PC-9 (cell line): ENCODE measurements around the gene CLPTM1L.

ENCODE experiments used
- EZH2 ChIP-seq: fragments of 200-600 bp; sonication (generic); IDR thresholded peaks from 2 replicates; pipeline ENCODE4 v1.8.0; 2017; ENCODE audit warnings: antibody characterized with exemption, low read depth
- TF ChIP-seq, protein P1 (sequence below): fragments of 200-600 bp; sonication (generic); conservative IDR thresholded peaks from 2 replicates; pipeline ENCODE4 v1.6.1; 2017; ENCODE audit warnings: mixed run types, antibody characterized with exemption, mild to moderate bottlenecking, moderate library complexity

DNA sequence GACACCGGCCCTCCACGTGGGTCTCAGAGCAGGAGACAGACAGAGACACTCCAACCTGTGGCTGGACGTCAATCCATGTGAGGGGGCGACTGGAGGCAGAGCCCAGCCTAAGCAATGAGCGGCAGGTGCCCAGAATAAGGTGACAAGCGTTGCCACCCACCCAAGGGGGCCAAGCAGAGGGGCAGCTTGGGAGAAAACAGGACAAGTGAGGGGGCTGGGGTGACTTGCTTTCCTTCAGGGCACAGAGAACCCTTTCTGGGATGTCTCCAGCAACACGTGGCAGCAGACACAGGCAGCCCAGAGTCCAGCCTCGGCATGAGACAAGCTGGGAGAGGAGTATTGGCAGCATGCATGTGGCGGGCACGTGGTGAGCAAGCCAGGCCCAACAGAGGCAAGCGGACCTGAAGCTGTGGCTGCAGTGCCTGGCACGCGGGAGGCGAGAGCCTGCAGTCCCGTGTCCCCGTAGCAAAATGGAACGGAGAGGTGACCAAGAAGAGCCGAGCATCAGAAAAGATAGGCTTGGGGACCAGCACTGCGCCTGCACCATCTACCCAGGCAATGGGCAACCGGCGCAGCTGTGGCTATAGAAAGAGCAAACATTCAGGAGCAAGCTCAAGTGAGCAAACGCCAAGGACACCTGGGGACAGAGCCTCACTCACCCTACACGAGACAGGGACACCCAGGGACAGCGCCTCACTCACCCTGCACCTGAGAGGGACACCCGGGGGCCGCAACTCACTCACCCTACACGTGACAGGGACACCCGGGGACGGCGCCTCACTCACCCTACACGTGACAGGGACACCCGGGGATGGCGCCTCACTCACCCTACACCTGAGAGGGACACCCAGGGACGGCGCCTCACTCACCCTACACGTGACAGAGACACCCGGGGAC lies 56.2 kb downstream of the CLPTM1L start:
- TF ChIP-seq, protein P1, sequence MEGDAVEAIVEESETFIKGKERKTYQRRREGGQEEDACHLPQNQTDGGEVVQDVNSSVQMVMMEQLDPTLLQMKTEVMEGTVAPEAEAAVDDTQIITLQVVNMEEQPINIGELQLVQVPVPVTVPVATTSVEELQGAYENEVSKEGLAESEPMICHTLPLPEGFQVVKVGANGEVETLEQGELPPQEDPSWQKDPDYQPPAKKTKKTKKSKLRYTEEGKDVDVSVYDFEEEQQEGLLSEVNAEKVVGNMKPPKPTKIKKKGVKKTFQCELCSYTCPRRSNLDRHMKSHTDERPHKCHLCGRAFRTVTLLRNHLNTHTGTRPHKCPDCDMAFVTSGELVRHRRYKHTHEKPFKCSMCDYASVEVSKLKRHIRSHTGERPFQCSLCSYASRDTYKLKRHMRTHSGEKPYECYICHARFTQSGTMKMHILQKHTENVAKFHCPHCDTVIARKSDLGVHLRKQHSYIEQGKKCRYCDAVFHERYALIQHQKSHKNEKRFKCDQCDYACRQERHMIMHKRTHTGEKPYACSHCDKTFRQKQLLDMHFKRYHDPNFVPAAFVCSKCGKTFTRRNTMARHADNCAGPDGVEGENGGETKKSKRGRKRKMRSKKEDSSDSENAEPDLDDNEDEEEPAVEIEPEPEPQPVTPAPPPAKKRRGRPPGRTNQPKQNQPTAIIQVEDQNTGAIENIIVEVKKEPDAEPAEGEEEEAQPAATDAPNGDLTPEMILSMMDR, result no peak
- TF ChIP-seq EZH2, result no peak
